GM19372 (cell line): ENCODE data around the gene USH1G.

Experiments used
- ATAC-seq: cut with Tn5 transposase; IDR thresholded peaks from one replicate; pipeline ENCODE4 v1.9.1; 2021; ENCODE audit warnings: mild to moderate bottlenecking, low read depth, moderate library complexity; ENCODE audit not compliant: unreplicated experiment

Gene USH1G

GRCh38 chr17:74954665-74955421, 31.8 kb upstream of the USH1G start:
- no peak for ATAC-seq

GRCh38 chr17:74954115-74954514, 31.1 kb upstream of the USH1G start:
- ATAC-seq = no peak

- ATAC-seq = no peak
These were observed 30.2 kb upstream of the USH1G start for GRCh38 chr17:74953134-74953687.

GRCh38 chr17:74952431-74953133, 29.5 kb upstream of the USH1G start:
- ATAC-seq = no peak

- ATAC-seq = no peak
These were observed 28.8 kb upstream of the USH1G start for GRCh38 chr17:74951680-74952421.

GRCh38 chr17:74951065-74951464, 28.0 kb upstream of the USH1G start:
- no peak for ATAC-seq

GRCh38 chr17:74950207-74950606, 27.2 kb upstream of the USH1G start:
- no peak for ATAC-seq

GRCh38 chr17:74949455-74950115, 26.5 kb upstream of the USH1G start:
- ATAC-seq = no peak

- no peak for ATAC-seq
These were observed 24.1 kb upstream of the USH1G start for GRCh38 chr17:74947041-74947754.

- no peak for ATAC-seq
These were observed 23.6 kb upstream of the USH1G start for GRCh38 chr17:74946641-74947040.

- ATAC-seq = peak; percentile 65
These were observed 22.5 kb upstream of the USH1G start for GRCh38 chr17:74945543-74945942.

GRCh38 chr17:74943808-74944522, 20.9 kb upstream of the USH1G start:
- ATAC-seq = no peak

GRCh38 chr17:74941128-74941725, 18.2 kb upstream of the USH1G start:
- no peak for ATAC-seq

- no peak for ATAC-seq
These were observed 16.5 kb upstream of the USH1G start for GRCh38 chr17:74939534-74939933.

- ATAC-seq = no peak
These were observed 15.3 kb upstream of the USH1G start for GRCh38 chr17:74938194-74938950.

GRCh38 chr17:74937064-74938051, 14.3 kb upstream of the USH1G start:
- ATAC-seq = no peak

GRCh38 chr17:74936470-74936799, 13.4 kb upstream of the USH1G start:
- ATAC-seq = no peak
